ENCODE results near the gene ARHGAP21.

Gene ARHGAP21

DNA sequence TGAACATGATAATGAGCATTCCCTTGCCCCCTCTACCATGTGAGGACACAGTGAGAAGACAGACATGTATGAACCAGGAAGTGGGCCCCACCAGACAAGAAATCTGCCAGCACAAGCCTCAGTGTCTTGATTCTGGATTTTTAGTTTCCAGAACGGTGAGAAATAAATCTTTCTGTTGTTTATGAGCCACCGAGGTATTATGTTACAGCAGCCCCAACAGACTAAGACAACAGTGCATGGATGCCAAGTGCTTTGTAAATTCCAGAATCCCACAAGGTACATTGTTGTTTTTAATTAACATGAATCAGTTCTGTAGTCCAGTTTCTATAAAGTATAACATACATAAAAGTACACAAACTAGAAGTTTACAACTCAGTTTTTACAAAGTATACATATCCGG, 162.2 kb downstream of the ARHGAP21 start:
- H3K4me2 ChIP-seq (ENCODE audit: low read length), result no peak overlapping the region

DNA sequence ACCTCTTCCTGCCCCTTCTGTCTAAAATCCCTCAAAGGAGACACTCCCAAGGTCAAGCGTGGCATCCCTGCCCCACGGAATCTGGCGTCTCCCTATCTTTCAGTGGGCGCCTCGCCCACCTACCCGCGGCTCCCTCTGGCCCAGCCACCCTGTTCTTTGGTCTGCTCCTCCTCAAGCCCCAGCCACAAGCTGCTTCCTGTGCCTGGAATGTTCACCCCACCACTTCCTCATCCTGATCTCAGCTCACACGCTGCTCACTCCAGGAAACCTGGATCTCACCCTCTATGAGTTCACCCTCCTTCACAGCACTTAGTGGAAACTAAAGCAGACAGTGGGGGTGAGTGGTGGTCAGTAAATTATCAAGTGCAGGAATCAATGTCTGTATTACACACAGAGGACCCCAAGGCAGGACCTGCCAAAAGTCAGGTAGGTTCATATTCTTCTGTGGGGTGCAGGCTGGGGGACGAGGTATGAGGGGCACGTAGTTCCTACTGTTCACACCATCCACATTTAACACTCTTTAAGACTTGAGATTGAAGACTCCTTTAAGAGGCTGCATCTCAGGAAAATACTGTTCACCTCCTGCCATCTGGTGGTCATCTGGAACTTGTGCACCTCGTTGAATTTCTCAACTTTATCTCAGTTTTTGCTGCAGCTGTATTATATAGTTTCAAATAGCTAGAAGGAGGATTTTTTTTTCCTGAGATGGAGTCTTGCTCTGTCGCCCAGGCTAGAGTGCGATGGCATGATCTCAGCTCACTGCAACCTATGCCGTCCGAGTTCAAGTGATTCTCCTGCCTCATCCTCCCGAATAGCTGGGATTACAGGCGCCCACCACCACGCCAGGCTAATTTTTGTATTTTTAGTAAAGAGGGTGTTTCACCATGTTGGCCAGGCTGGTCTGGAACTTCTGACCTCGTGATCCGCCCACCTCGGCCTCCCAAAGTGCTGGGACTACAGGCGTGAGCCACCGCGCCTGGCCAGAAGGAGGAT, 166.6 kb downstream of the ARHGAP21 start:
- no peaks in the 10 kb centered on the region for H3K36me3 ChIP-seq (ENCODE audit: control insufficient read depth, low read length)
- H3K27ac ChIP-seq (ENCODE audit: low read depth, low read length), result no peak overlapping the region
- H3F3A ChIP-seq (ENCODE audit: control insufficient read depth, insufficient read depth), result no peaks in the 10 kb centered on the region
- no peak overlapping the region for H3K4me2 ChIP-seq (ENCODE audit: low read length)
- no peaks in the 10 kb centered on the region for H3K9me2 ChIP-seq (replicated peaks; ENCODE audit: control insufficient read depth, low read length)
- H3K9me3 ChIP-seq (ENCODE audit: control insufficient read depth, insufficient read depth, low read length), result no peaks in the 10 kb centered on the region
- no peak overlapping the region for H3K4me3 ChIP-seq (ENCODE audit: low read length)
- TF ChIP-seq, protein P1, sequence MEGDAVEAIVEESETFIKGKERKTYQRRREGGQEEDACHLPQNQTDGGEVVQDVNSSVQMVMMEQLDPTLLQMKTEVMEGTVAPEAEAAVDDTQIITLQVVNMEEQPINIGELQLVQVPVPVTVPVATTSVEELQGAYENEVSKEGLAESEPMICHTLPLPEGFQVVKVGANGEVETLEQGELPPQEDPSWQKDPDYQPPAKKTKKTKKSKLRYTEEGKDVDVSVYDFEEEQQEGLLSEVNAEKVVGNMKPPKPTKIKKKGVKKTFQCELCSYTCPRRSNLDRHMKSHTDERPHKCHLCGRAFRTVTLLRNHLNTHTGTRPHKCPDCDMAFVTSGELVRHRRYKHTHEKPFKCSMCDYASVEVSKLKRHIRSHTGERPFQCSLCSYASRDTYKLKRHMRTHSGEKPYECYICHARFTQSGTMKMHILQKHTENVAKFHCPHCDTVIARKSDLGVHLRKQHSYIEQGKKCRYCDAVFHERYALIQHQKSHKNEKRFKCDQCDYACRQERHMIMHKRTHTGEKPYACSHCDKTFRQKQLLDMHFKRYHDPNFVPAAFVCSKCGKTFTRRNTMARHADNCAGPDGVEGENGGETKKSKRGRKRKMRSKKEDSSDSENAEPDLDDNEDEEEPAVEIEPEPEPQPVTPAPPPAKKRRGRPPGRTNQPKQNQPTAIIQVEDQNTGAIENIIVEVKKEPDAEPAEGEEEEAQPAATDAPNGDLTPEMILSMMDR (IDR thresholded peaks at IDR 0.05; ENCODE audit: low read depth, low read length, poor library complexity, severe bottlenecking), result peak; percentile 70
- TF ChIP-seq EZH2phosphoT487 (IDR thresholded peaks at IDR 0.05; ENCODE audit: borderline replicate concordance, low read length), result no peak
- no peaks in the 10 kb centered on the region for H4K20me1 ChIP-seq (ENCODE audit: control insufficient read depth, insufficient read depth, low read depth, low read length)
- no peaks in the 10 kb centered on the region for H3K27me3 ChIP-seq (ENCODE audit: control insufficient read depth, low read length)
- no peaks in the 10 kb centered on the region for H3K4me1 ChIP-seq (ENCODE audit: control insufficient read depth, low read length)
- H3K79me2 ChIP-seq (ENCODE audit: control insufficient read depth, low read length), result no peaks in the 10 kb centered on the region

More for the DNA sequence above, 162.2 kb downstream of the ARHGAP21 start:
- Histone ChIP-seq H3K4me1 (ENCODE audit: control insufficient read depth, low read length) (no peaks in the 10 kb centered on the region), H3F3A (ENCODE audit: control insufficient read depth, insufficient read depth) (no peaks in the 10 kb centered on the region), H3K9me3 (ENCODE audit: control insufficient read depth, insufficient read depth, low read length) (no peaks in the 10 kb centered on the region), H3K9me2 (replicated peaks; ENCODE audit: control insufficient read depth, low read length) (no peaks in the 10 kb centered on the region), H4K20me1 (ENCODE audit: control insufficient read depth, insufficient read depth, low read depth, low read length) (no peaks in the 10 kb centered on the region), H3K36me3 (ENCODE audit: control insufficient read depth, low read length) (no peaks in the 10 kb centered on the region), H3K27me3 (ENCODE audit: control insufficient read depth, low read length) (no peaks in the 10 kb centered on the region), H3K79me2 (ENCODE audit: control insufficient read depth, low read length) (no peaks in the 10 kb centered on the region), H3K27ac (ENCODE audit: low read depth, low read length) (no peak overlapping the region), H3K4me3 (ENCODE audit: low read length) (no peak overlapping the region)
- no peak for TF ChIP-seq EZH2phosphoT487 (IDR thresholded peaks at IDR 0.05; ENCODE audit: borderline replicate concordance, low read length)
- TF ChIP-seq, protein P1 (IDR thresholded peaks at IDR 0.05; ENCODE audit: low read depth, low read length, poor library complexity, severe bottlenecking), result no peak

DNA sequence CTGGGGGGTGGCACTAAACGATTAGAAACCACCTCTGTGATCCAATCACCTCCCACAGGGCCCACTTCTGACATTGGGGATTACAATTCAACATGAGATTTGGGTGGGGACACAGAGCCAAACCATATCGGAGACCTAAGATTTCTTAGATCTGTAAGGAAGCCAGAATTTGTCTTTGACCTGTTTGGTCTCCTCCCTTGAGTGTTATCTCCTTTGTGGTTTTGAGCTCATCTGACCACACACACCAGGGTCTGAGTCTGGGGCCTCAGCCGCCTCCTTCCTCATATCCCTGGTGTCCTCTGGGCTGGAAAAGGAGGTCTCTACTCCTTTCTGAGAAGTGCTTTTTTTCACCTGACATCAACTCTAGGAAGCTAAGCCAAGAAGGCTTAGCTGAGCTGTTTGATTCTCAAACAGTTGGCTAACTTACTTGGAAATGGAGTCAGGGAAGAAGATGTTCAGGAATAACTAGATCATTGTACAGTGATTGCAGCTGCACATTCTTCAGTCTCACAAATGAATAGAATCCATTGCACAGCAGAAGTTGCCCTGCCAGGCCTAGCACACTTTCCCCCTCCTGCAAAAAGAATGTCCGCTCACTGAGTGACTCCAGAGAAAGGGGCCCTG, 167.4 kb downstream of the ARHGAP21 start:
- H3K4me1 ChIP-seq (ENCODE audit: control insufficient read depth, low read length), result no peaks in the 10 kb centered on the region
- H4K20me1 ChIP-seq (ENCODE audit: control insufficient read depth, insufficient read depth, low read depth, low read length), result no peaks in the 10 kb centered on the region
- H3K4me3 ChIP-seq (ENCODE audit: low read length), result no peak overlapping the region
- H3K4me2 ChIP-seq (ENCODE audit: low read length), result no peak overlapping the region
- no peaks in the 10 kb centered on the region for H3F3A ChIP-seq (ENCODE audit: control insufficient read depth, insufficient read depth)
- H3K9me2 ChIP-seq (replicated peaks; ENCODE audit: control insufficient read depth, low read length), result no peaks in the 10 kb centered on the region
- H3K9me3 ChIP-seq (ENCODE audit: control insufficient read depth, insufficient read depth, low read length), result no peaks in the 10 kb centered on the region
- H3K79me2 ChIP-seq (ENCODE audit: control insufficient read depth, low read length), result no peaks in the 10 kb centered on the region
- H3K27me3 ChIP-seq (ENCODE audit: control insufficient read depth, low read length), result no peaks in the 10 kb centered on the region
- no peak overlapping the region for H3K27ac ChIP-seq (ENCODE audit: low read depth, low read length)
- TF ChIP-seq, protein P1 (IDR thresholded peaks at IDR 0.05; ENCODE audit: low read depth, low read length, poor library complexity, severe bottlenecking), result no peak
- TF ChIP-seq EZH2phosphoT487 (IDR thresholded peaks at IDR 0.05; ENCODE audit: borderline replicate concordance, low read length), result no peak
- no peaks in the 10 kb centered on the region for H3K36me3 ChIP-seq (ENCODE audit: control insufficient read depth, low read length)

Data from DOHH2 (cell line).